ENCODE data around the gene SETD1A.
A peak's percentile ranks its signal among the peaks of the same experiment; 100 is the strongest.

SETD1A gene

GRCh38 chr16:30983289-30983889, 25.8 kb downstream of the SETD1A start:
- H3K4me3 ChIP-seq (ENCODE audit: low read depth, low read length): no peak overlapping the region
- TF ChIP-seq CTCF (IDR thresholded peaks at IDR 0.05; ENCODE audit: low read depth, low read length): no peak

GRCh38 chr16:30983898-30984610, 26.5 kb downstream of the SETD1A start:
- no peak overlapping the region for H3K4me3 ChIP-seq (ENCODE audit: low read depth, low read length)
- TF ChIP-seq CTCF (IDR thresholded peaks at IDR 0.05; ENCODE audit: low read depth, low read length): no peak

GRCh38 chr16:30984669-30985400, 27.3 kb downstream of the SETD1A start, which contains the start of gene HSD3B7:
TSS of gene HSD3B7 (plus strand) at chr16:30985207. CDS start at chr16:30985659, 452 bp downstream.
- TF ChIP-seq CTCF (IDR thresholded peaks at IDR 0.05; ENCODE audit: low read depth, low read length): peak; percentile 82

GRCh38 chr16:30985401-30986128, 28.0 kb downstream of the SETD1A start:
- H3K4me3 ChIP-seq (ENCODE audit: low read depth, low read length): peak overlapping the region; percentile 38
- TF ChIP-seq CTCF (IDR thresholded peaks at IDR 0.05; ENCODE audit: low read depth, low read length): no peak

More at GRCh38 chr16:30984669-30985400, 27.3 kb downstream of the SETD1A start, which contains the start of gene HSD3B7:
- H3K4me3 ChIP-seq (ENCODE audit: low read depth, low read length): peak within 1 kb of the TSS; percentile 38

GRCh38 chr16:30986129-30986991, 28.8 kb downstream of the SETD1A start:
- no peak for TF ChIP-seq CTCF (IDR thresholded peaks at IDR 0.05; ENCODE audit: low read depth, low read length)
- H3K4me3 ChIP-seq (ENCODE audit: low read depth, low read length): no peak overlapping the region

- no peak for TF ChIP-seq CTCF (IDR thresholded peaks at IDR 0.05; ENCODE audit: low read depth, low read length)
- H3K4me3 ChIP-seq (ENCODE audit: low read depth, low read length): no peak overlapping the region
Measured at GRCh38 chr16:30987581-30988190, 30.1 kb downstream of the SETD1A start.

All from WI38 (cell line).